OCI-LY3 (cell line): ENCODE results near the gene INHBB.

ENCODE experiments used
- H2AFZ ChIP-seq: fragments of 200-600, 300-600 bp; shearing (Covaris generic); 2 replicates; pipeline ENCODE4 v1.6.0; 2014; ENCODE audit warnings: antibody characterized with exemption, low read depth, low read length
- H3K27ac ChIP-seq: fragments of 200-600, 300-600 bp; sonication (generic); 2 replicates; pipeline ENCODE4 v1.5.1; 2014; ENCODE audit warnings: mild to moderate bottlenecking, low read length, moderate library complexity, mixed read lengths
- H3K27me3 ChIP-seq: fragments of 200-600, 300-600 bp; sonication (generic); 2 replicates; pipeline ENCODE4 v1.6.1; 2014; ENCODE audit warnings: low read depth, low read length, mixed read lengths
- H3K36me3 ChIP-seq: fragments of 200-600, 300-600 bp; sonication (generic); replicated peaks from 2 replicates; pipeline ENCODE3; 2014; ENCODE audit warnings: low read depth, low read length, mixed read lengths
- H3K4me1 ChIP-seq: fragments of 300-600, 200-600 bp; sonication (generic); 2 replicates; pipeline ENCODE4 v1.6.1; 2014; ENCODE audit warnings: low read length, mixed read lengths
- H3K4me2 ChIP-seq: fragments of 200-600, 300-600 bp; sonication (generic); 2 replicates; pipeline ENCODE4 v1.6.1; 2014; ENCODE audit warnings: low read length, mixed read lengths
- H3K4me3 ChIP-seq: fragments of 300-600, 200-600 bp; sonication (generic); 2 replicates; pipeline ENCODE4 v1.5.1; 2014; ENCODE audit warnings: antibody characterized with exemption, mild to moderate bottlenecking, low read length, moderate library complexity
- H3K79me2 ChIP-seq: fragments of 300-600, 200-600 bp; shearing (Covaris generic); 2 replicates; pipeline ENCODE4 v1.6.1; 2014; ENCODE audit warnings: mild to moderate bottlenecking, low read length, mixed read lengths
- H3K9ac ChIP-seq: fragments of 300-600, 200-600 bp; shearing (Covaris generic); 2 replicates; pipeline ENCODE4 v1.6.0; 2014; ENCODE audit warnings: mild to moderate bottlenecking, low read length, moderate library complexity
- H3K9me3 ChIP-seq: fragments of 200-600, 300-600 bp; shearing (Covaris generic); 2 replicates; pipeline ENCODE4 v1.6.1; 2014; ENCODE audit warnings: low read length, mixed read lengths; ENCODE audit not compliant: insufficient read depth
- H4K20me1 ChIP-seq: fragments of 200-600, 300-600 bp; sonication (generic); 2 replicates; pipeline ENCODE4 v1.6.1; 2016; ENCODE audit warnings: low read length, mixed read lengths; ENCODE audit not compliant: insufficient read depth
- EZH2phosphoT487 ChIP-seq: fragments of 200-600 bp; shearing (Covaris generic); IDR thresholded peaks from 2 replicates; pipeline ENCODE4 v1.6.1; 2018; ENCODE audit warnings: antibody characterized with exemption, mixed run types, low read depth
- TF ChIP-seq, protein P1 (sequence below): fragments of 200-600, 300-600 bp; sonication (generic); IDR thresholded peaks from 2 replicates; pipeline ENCODE4 v1.5.1; 2014; ENCODE audit warnings: antibody characterized with exemption, low read length, low read depth

The INHBB gene

DNA sequence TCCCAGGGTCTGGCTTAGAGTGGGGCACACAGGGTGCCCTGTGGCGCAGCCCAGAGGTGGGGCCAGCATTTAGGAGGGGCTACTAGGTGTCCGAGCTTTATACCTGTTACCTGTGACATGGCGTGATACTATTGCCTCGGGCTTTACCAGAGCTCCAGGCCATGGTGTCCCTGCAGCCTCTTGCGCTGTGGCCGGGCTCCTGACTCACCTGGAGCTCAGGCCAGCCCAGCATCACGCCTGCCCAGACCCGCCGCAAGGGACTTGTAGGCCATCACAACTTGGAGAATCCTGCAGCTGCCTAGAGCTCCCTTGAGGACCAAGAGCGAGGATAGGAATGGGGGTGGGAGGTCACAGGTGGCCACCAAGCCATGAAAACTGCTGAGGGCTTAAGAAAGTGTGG, 8.0 kb downstream of the INHBB start:
- H3K36me3 ChIP-seq = no peaks in the 10 kb centered on the region
- no peak overlapping the region for H3K9ac ChIP-seq
- H3K4me1 ChIP-seq = no peaks in the 10 kb centered on the region
- H3K4me3 ChIP-seq = no peak overlapping the region
- no peak overlapping the region for H3K4me2 ChIP-seq
- TF ChIP-seq, protein P1, sequence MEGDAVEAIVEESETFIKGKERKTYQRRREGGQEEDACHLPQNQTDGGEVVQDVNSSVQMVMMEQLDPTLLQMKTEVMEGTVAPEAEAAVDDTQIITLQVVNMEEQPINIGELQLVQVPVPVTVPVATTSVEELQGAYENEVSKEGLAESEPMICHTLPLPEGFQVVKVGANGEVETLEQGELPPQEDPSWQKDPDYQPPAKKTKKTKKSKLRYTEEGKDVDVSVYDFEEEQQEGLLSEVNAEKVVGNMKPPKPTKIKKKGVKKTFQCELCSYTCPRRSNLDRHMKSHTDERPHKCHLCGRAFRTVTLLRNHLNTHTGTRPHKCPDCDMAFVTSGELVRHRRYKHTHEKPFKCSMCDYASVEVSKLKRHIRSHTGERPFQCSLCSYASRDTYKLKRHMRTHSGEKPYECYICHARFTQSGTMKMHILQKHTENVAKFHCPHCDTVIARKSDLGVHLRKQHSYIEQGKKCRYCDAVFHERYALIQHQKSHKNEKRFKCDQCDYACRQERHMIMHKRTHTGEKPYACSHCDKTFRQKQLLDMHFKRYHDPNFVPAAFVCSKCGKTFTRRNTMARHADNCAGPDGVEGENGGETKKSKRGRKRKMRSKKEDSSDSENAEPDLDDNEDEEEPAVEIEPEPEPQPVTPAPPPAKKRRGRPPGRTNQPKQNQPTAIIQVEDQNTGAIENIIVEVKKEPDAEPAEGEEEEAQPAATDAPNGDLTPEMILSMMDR = no peak
- no peak for TF ChIP-seq EZH2phosphoT487
- H3K9me3 ChIP-seq = no peaks in the 10 kb centered on the region
- no peaks in the 10 kb centered on the region for H3K27me3 ChIP-seq
- H3K79me2 ChIP-seq = no peaks in the 10 kb centered on the region
- H2AFZ ChIP-seq = no peak overlapping the region
- no peak overlapping the region for H3K27ac ChIP-seq
- no peaks in the 10 kb centered on the region for H4K20me1 ChIP-seq

DNA sequence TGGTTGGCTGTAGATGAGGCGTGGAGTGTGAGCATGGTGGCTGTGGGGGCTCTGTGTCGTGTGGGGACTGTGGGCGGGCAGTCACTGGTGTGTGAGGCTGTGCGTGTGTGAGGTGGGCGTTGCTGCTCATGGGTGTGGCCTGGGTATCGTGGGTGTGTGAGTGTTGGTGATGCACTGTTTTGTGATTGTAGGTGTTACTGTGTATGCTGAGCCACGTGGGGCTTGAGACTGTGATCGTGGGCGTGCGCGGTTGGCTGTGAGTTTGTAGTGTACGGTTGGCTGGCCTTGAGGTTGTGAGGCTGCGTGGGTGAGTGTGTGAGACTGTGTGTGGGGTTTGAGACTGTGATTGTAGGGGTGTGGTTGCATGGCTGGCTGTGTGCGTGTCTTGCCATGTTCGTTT, 8.5 kb downstream of the INHBB start:
- H3K9me3 ChIP-seq = no peaks in the 10 kb centered on the region
- no peak overlapping the region for H2AFZ ChIP-seq
- H4K20me1 ChIP-seq = no peaks in the 10 kb centered on the region
- H3K36me3 ChIP-seq = no peaks in the 10 kb centered on the region
- H3K4me3 ChIP-seq = no peak overlapping the region
- no peaks in the 10 kb centered on the region for H3K4me1 ChIP-seq
- H3K79me2 ChIP-seq = no peaks in the 10 kb centered on the region
- no peak overlapping the region for H3K27ac ChIP-seq
- no peak overlapping the region for H3K9ac ChIP-seq
- no peaks in the 10 kb centered on the region for H3K27me3 ChIP-seq
- TF ChIP-seq, protein P1 = no peak
- no peak for TF ChIP-seq EZH2phosphoT487
- no peak overlapping the region for H3K4me2 ChIP-seq

DNA sequence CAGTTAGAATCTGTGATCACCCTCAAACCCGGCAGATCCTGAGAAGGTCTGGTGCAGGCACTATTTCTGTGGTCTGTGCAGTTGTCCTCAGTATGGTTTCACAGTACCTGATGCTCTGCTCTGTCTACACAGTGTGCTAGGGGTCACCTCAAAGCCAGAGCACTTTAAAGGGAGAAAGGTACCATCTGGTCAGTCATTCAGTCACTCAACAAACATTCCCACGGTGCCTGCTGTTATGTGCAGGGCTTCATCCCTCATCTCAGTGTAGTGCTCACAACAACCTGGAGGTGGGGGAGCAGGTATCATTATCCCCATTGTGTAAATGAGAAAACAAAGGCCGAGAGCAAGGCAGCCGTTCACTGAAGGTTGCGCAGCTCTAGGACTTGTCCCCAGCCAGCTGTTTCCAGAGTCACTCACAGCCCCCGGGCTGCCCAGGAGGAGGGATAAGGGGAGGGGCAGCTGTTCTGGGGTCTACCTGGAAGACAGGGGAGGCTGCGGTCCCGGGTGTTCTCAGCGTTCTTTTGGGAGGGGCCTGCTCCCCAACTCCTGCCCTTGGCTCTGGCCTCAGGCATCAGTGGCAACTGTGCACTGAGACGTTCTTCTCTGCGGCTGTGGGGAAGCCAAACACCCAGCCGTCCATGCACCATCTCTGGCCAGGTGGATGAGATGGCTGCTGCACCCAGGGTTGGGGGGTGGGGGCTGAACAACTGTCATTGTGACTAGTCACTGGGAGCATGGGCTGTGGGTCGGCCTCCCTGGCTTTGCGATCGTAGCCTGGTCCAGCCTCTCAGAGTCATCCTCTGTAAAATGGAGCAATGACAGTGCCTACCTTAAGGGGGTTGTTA, 9.2 kb downstream of the INHBB start:
- no peak overlapping the region for H3K9ac ChIP-seq
- no peak overlapping the region for H2AFZ ChIP-seq
- no peaks in the 10 kb centered on the region for H4K20me1 ChIP-seq
- no peaks in the 10 kb centered on the region for H3K79me2 ChIP-seq
- TF ChIP-seq EZH2phosphoT487 = no peak
- TF ChIP-seq, protein P1 = no peak
- no peaks in the 10 kb centered on the region for H3K9me3 ChIP-seq
- no peaks in the 10 kb centered on the region for H3K27me3 ChIP-seq
- H3K36me3 ChIP-seq = no peaks in the 10 kb centered on the region
- no peak overlapping the region for H3K4me3 ChIP-seq
- H3K27ac ChIP-seq = no peak overlapping the region
- no peaks in the 10 kb centered on the region for H3K4me1 ChIP-seq
- H3K4me2 ChIP-seq = no peak overlapping the region

DNA sequence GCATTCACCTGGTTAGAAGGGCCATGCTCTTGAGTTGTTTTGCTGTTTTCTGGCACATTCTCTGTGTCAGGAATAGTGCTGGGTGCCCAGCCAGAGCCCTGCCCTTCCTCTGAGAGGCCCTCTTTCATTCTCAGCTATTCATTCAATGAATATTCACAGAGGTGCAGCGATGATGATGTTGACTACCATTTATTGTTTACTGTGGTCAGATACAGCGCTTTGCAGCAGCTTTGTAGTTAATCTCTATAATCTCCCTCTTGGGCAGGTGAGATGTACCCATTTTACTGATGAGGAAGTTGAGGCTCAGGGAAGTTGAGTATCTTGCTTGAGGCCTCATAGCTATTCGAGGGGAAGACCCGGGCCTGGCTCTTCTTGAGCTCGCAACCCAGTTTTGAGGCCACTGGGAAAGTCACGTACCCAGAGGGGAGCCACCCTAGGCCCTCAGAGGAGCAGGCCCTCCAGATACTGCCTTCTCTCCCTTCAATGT, 9.9 kb downstream of the INHBB start:
- H3K9me3 ChIP-seq = no peaks in the 10 kb centered on the region

More for the DNA sequence above, 9.9 kb downstream of the INHBB start:
- Histone ChIP-seq H4K20me1 (no peaks in the 10 kb centered on the region), H3K4me1 (no peaks in the 10 kb centered on the region), H3K4me3 (no peak overlapping the region), H3K9ac (no peak overlapping the region), H3K36me3 (no peaks in the 10 kb centered on the region), H2AFZ (no peak overlapping the region), H3K4me2 (no peak overlapping the region), H3K27me3 (no peaks in the 10 kb centered on the region), H3K27ac (no peak overlapping the region), H3K79me2 (no peaks in the 10 kb centered on the region)
- TF ChIP-seq, protein P1 = no peak
- TF ChIP-seq EZH2phosphoT487 = no peak
